Astrocyte of the cerebellum (primary cell): Measurements from ENCODE around the gene PAH.

Experiments
- DNase-seq: peaks from one replicate; pipeline ENCODE4 v3.0.0-alpha.2; 2011; ENCODE audit warnings: low read depth
- H3K4me3 ChIP-seq: 2 replicates; pipeline ENCODE4 v1.5.1; 2011; ENCODE audit warnings: mild to moderate bottlenecking, low read depth, low read length, moderate library complexity
- CTCF ChIP-seq: IDR thresholded peaks from 2 replicates; pipeline ENCODE4 v1.5.1; 2012; ENCODE audit warnings: low read length, low read depth, moderate library complexity, mild to moderate bottlenecking; ENCODE audit errors: missing control alignments
- in situ Hi-C: cut with HindIII; loops from 2 replicates; pipeline ENCODE4 v1.10.0; 2017; ENCODE audit warnings: low sequenced_read_pairs

PAH gene

DNA sequence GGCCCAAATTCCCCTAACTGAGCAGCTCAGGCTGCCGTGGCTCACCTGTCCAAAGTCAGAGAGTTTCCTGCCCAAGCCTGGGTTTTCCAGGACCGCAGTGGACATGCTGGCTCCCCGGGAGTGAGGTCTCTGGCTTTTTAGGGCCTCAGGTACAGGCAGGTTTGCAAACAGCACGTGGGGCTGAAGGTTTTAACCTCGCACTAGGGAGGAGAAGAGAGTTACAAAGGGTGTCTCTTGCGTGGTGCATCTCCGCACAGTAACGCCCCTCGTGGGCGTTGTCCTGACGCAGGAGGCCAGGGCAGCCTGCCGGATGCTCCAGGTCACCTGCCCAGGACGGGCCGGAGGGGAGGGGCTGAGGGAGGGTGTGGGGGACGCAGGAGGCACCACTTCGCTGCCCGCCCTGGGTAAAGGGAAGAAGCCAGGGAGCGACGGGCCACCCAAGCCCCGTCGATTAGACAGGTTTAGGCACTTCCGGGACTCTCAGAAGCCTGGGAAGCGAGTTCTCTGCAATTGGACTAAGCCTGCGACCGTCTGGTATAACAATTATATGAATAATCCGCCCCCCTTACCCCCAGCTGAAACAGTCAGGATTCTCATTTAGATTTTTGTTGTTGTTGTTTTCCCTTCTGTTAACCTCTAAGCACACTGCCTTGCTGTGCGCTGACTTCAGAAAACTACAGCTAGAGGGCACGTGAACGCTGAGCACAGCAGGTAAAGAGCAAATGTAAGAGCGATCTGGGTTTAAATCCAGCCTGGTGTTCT is at the start of gene PAH:
Gene PAH (minus strand): TSS at position 219 of the 762 bp plus-strand sequence. CDS start 114 bp downstream, at position 105.
- no peak within 1 kb of the TSS for H3K4me3 ChIP-seq
- in situ Hi-C loops, result no loop called here
- DNase-seq, result no peak
- no peak for TF ChIP-seq CTCF

- no peak for TF ChIP-seq CTCF
- no peak overlapping the region for H3K4me3 ChIP-seq
- in situ Hi-C loops, result no loop called here
- no peak for DNase-seq
Observed at GRCh38 chr12:102966200-102966863, 49.3 kb upstream of the PAH start.

- TF ChIP-seq CTCF, result no peak
- no peak for DNase-seq
- H3K4me3 ChIP-seq, result no peak overlapping the region
- in situ Hi-C loops, result no loop called here
Observed at GRCh38 chr12:102965281-102966155, 48.5 kb upstream of the PAH start.

DNA sequence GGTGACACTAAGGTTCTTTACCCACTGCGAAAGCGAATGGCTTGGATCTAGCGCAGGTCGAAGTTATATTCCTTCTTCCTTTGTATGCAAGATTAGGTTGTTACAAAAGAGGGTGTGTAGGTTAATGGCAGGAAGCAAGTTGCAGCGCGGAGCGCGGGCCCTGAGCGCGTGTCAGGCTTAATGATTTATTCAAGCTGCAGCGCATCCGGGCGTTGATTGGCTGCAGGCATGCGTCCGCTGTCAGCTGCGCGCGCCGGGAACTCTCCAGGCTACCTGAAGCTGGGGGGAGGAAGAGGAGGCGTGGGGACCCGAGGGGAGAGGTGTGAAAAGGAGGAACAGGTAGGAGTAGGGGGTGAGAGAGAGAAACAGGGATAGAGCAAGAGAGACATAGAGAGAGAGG is 47.8 kb upstream of the PAH start:
- no peak for DNase-seq
- H3K4me3 ChIP-seq, result no peak overlapping the region
- TF ChIP-seq CTCF, result no peak
- in situ Hi-C loops, result no loop called here

DNA sequence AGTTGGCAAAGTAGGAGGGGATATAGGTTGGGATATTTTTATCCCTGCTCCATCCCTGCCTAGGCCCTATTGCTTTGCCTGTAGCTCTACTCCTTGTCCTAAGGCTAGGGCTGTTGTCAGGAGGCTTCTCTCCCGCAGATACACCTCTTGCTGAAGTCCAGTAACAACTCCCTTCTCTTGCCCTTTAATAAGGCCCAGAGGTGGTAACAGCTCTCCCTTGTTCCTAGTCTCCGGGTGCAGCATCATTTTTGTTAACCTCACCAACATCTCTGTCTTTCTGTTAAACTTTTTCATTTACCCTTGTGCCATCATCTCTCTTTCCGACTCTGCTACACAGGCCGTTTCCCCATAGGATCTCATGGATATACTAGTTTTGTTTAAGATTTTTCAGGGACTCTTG is 46.8 kb upstream of the PAH start:
- in situ Hi-C loops, result no loop called here
- no peak for DNase-seq
- TF ChIP-seq CTCF, result no peak
- no peak overlapping the region for H3K4me3 ChIP-seq

DNA sequence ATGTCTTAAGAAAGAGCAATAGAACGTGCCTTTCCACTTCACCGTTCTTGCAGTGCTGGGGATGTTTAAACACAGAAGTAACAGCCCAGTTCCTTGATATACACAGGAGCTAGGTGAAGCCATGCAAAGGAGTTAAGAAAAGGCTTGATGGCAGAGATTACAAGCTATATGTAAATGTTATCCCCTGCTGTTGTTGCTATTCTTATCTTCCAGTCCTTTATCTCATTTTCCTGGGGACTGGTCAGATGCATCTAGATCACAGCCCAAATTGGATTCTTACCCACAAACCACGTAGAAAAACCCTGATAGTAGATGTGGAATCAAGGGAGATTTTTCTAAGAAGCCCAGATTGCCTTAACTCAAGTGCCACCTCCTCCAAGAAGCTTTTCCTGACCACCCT is 45.9 kb upstream of the PAH start:
- TF ChIP-seq CTCF, result no peak
- no peak for DNase-seq
- in situ Hi-C loops, result no loop called here
- no peak overlapping the region for H3K4me3 ChIP-seq
